ENCODE measurements around the gene CLTA. TPM values are rescaled to one million over a fixed set of nuclear protein-coding genes. Genes with fewer than 3 reads are reported as not detected.

CLTA gene
- 279 TPM in 2 replicates for total RNA-seq

GRCh38 chr9:36190388-36191289 lies at the start of gene CLTA:
Gene CLTA, plus strand, starts transcription at chr9:36190921. Its CDS starts 136 bp downstream, at chr9:36191057.

GRCh38 chr9:36169166-36169565 lies 21.6 kb upstream of the CLTA start, which contains the start of gene CCIN:
Gene CCIN, plus strand, starts transcription at chr9:36169388. Its CDS starts 115 bp downstream, at chr9:36169503.

GRCh38 chr9:36258208-36258995 lies 67.7 kb downstream of the CLTA start, which contains the start of gene GNE:
Gene GNE, minus strand, starts transcription at chr9:36258448. Its CDS starts 9,093 bp downstream, at chr9:36249355.

Other genes with a start within 250 kb of the CLTA start
- gene OR2S2, start 232.8 kb upstream of the CLTA start, total RNA-seq: not detected in 2 replicates
- gene RECK, start 154.0 kb upstream of the CLTA start, total RNA-seq: 35.7 and 37.3 TPM in 2 replicates
- 45.3 and 47.8 TPM in 2 replicates for gene GLIPR2, start 54.2 kb upstream of the CLTA start, total RNA-seq
- 0.65 TPM in 1 of 2 replicates, not detected in the other for gene CCIN, start 21.5 kb upstream of the CLTA start, total RNA-seq
- 15.0 and 19.8 TPM in 2 replicates for gene GNE, start 67.5 kb downstream of the CLTA start, total RNA-seq
- gene RNF38, start 209.3 kb downstream of the CLTA start, total RNA-seq: 11.2 and 17.8 TPM in 2 replicates

Data from cardiac atrium fibroblast (primary cell).